ENCODE measurements around the gene GALNT17. TPM values are rescaled to one million over a fixed set of nuclear protein-coding genes. Genes with fewer than 3 reads are reported as not detected.

The GALNT17 gene
- total and polyA plus RNA-seq, 5 donors from 2014 or later, result not detected

GRCh38 chr7:71343039-71343438 lies 211.1 kb downstream of the GALNT17 start:
- Mint-ChIP-seq H3K9me3 (peaks cover 1 to 43% (median 12%) of the 10 kb centered on the region in 7 donors), H3K27ac (no peak overlapping the region), H3K4me1 (no peaks in the 10 kb centered on the region), H3K4me3 (no peak overlapping the region), H3K36me3 (no peaks in the 10 kb centered on the region), H3K27me3 (no peaks in the 10 kb centered on the region)
- no peaks in the 10 kb centered on the region for H3K4me1 ChIP-seq (ENCODE audit: control insufficient read depth, insufficient read depth, low read length, poor library complexity, severe bottlenecking)
- no peak for ATAC-seq (ENCODE audit: low read depth in 2 of 2)
- H3K4me3 ChIP-seq (ENCODE audit: low read depth, low read length), result no peak overlapping the region
- DNase-seq, result no peak
- H3K36me3 ChIP-seq (ENCODE audit: control insufficient read depth, insufficient read depth, low read length), result no peaks in the 10 kb centered on the region
- H3K27me3 ChIP-seq (ENCODE audit: control insufficient read depth, insufficient read depth, low read length), result no peaks in the 10 kb centered on the region
- H3K9me3 ChIP-seq (ENCODE audit: control insufficient read depth in 2 of 2, low read length in 2 of 2), result peaks cover 3 to 7% of the 10 kb centered on the region in 2 experiments
- no peak overlapping the region for H3K27ac ChIP-seq (ENCODE audit: insufficient read depth, low read length, poor library complexity, severe bottlenecking)

GRCh38 chr7:71343892-71344291 lies 211.9 kb downstream of the GALNT17 start:
- H3K4me1 ChIP-seq (ENCODE audit: control insufficient read depth, insufficient read depth, low read length, poor library complexity, severe bottlenecking), result no peaks in the 10 kb centered on the region
- H3K9me3 Mint-ChIP-seq, result peaks cover 1 to 47% (median 12%) of the 10 kb centered on the region in 7 donors
- H3K4me3 ChIP-seq (ENCODE audit: low read depth, low read length), result no peak overlapping the region
- DNase-seq, result no peak
- H3K4me1 Mint-ChIP-seq, result no peaks in the 10 kb centered on the region
- peaks cover 3% of the 10 kb centered on the region in 2 experiments for H3K9me3 ChIP-seq (ENCODE audit: control insufficient read depth in 2 of 2, low read length in 2 of 2)
- H3K27me3 ChIP-seq (ENCODE audit: control insufficient read depth, insufficient read depth, low read length), result no peaks in the 10 kb centered on the region
- no peak overlapping the region for H3K27ac ChIP-seq (ENCODE audit: insufficient read depth, low read length, poor library complexity, severe bottlenecking)
- ATAC-seq (ENCODE audit: low read depth in 2 of 2), result no peak
- no peaks in the 10 kb centered on the region for H3K27me3 Mint-ChIP-seq
- H3K36me3 ChIP-seq (ENCODE audit: control insufficient read depth, insufficient read depth, low read length), result no peaks in the 10 kb centered on the region
- no peaks in the 10 kb centered on the region for H3K36me3 Mint-ChIP-seq
- no peak overlapping the region for H3K4me3 Mint-ChIP-seq
- no peak overlapping the region for H3K27ac Mint-ChIP-seq

- H3K4me3 Mint-ChIP-seq, result no peak overlapping the region
Observed at GRCh38 chr7:71345117-71345884, 213.4 kb downstream of the GALNT17 start.

GRCh38 chr7:71348821-71349681 lies 217.1 kb downstream of the GALNT17 start:
- Histone ChIP-seq H3K36me3 (ENCODE audit: control insufficient read depth, insufficient read depth, low read length) (no peaks in the 10 kb centered on the region), H3K27ac (ENCODE audit: insufficient read depth, low read length, poor library complexity, severe bottlenecking) (no peak overlapping the region), H3K4me1 (ENCODE audit: control insufficient read depth, insufficient read depth, low read length, poor library complexity, severe bottlenecking) (no peaks in the 10 kb centered on the region), H3K27me3 (ENCODE audit: control insufficient read depth, insufficient read depth, low read length) (no peaks in the 10 kb centered on the region), H3K4me3 (ENCODE audit: low read depth, low read length) (no peak overlapping the region), H3K9me3 (ENCODE audit: control insufficient read depth in 2 of 2, low read length in 2 of 2) (peaks cover 2 to 3% of the 10 kb centered on the region in 2 experiments)
- no peak for DNase-seq
- H3K9me3 Mint-ChIP-seq, result peaks cover 3 to 55% (median 8%) of the 10 kb centered on the region in 7 donors
- H3K4me3 Mint-ChIP-seq, result no peak overlapping the region
- no peaks in the 10 kb centered on the region for H3K27me3 Mint-ChIP-seq
- no peak overlapping the region for H3K27ac Mint-ChIP-seq
- no peak for ATAC-seq (ENCODE audit: low read depth in 2 of 2)
- no peaks in the 10 kb centered on the region for H3K36me3 Mint-ChIP-seq
- no peaks in the 10 kb centered on the region for H3K4me1 Mint-ChIP-seq

More at GRCh38 chr7:71345117-71345884, 213.4 kb downstream of the GALNT17 start:
- Histone ChIP-seq H3K4me1 (ENCODE audit: control insufficient read depth, insufficient read depth, low read length, poor library complexity, severe bottlenecking) (no peaks in the 10 kb centered on the region), H3K4me3 (ENCODE audit: low read depth, low read length) (no peak overlapping the region), H3K27ac (ENCODE audit: insufficient read depth, low read length, poor library complexity, severe bottlenecking) (no peak overlapping the region), H3K27me3 (ENCODE audit: control insufficient read depth, insufficient read depth, low read length) (no peaks in the 10 kb centered on the region), H3K9me3 (ENCODE audit: control insufficient read depth in 2 of 2, low read length in 2 of 2) (peaks cover 1 to 3% of the 10 kb centered on the region in 2 experiments), H3K36me3 (ENCODE audit: control insufficient read depth, insufficient read depth, low read length) (no peaks in the 10 kb centered on the region)
- peaks cover 1 to 44% (median 7%) of the 10 kb centered on the region in 7 donors for H3K9me3 Mint-ChIP-seq
- H3K36me3 Mint-ChIP-seq, result no peaks in the 10 kb centered on the region
- H3K4me1 Mint-ChIP-seq, result no peaks in the 10 kb centered on the region
- DNase-seq (no peak), ATAC-seq (ENCODE audit: low read depth in 2 of 2) (no peak)
- no peak overlapping the region for H3K27ac Mint-ChIP-seq
- H3K27me3 Mint-ChIP-seq, result no peaks in the 10 kb centered on the region

GRCh38 chr7:71349682-71350481 lies 217.9 kb downstream of the GALNT17 start:
- H3K27ac ChIP-seq (ENCODE audit: insufficient read depth, low read length, poor library complexity, severe bottlenecking), result no peak overlapping the region
- H3K4me1 ChIP-seq (ENCODE audit: control insufficient read depth, insufficient read depth, low read length, poor library complexity, severe bottlenecking), result no peaks in the 10 kb centered on the region
- H3K4me3 ChIP-seq (ENCODE audit: low read depth, low read length), result no peak overlapping the region
- Mint-ChIP-seq H3K36me3 (no peaks in the 10 kb centered on the region), H3K4me1 (no peaks in the 10 kb centered on the region), H3K4me3 (no peak overlapping the region), H3K27ac (no peak overlapping the region), H3K9me3 (peaks cover 2 to 47% (median 8%) of the 10 kb centered on the region in 7 donors), H3K27me3 (no peaks in the 10 kb centered on the region)
- H3K36me3 ChIP-seq (ENCODE audit: control insufficient read depth, insufficient read depth, low read length), result no peaks in the 10 kb centered on the region
- peaks cover 0 to 2% of the 10 kb centered on the region in 2 experiments for H3K9me3 ChIP-seq (ENCODE audit: control insufficient read depth in 2 of 2, low read length in 2 of 2)
- no peak for ATAC-seq (ENCODE audit: low read depth in 2 of 2)
- H3K27me3 ChIP-seq (ENCODE audit: control insufficient read depth, insufficient read depth, low read length), result no peaks in the 10 kb centered on the region
- no peak for DNase-seq

GRCh38 chr7:71350680-71351079 lies 218.7 kb downstream of the GALNT17 start:
- no peaks in the 10 kb centered on the region for H3K4me1 Mint-ChIP-seq

GRCh38 chr7:71354716-71355115 lies 222.8 kb downstream of the GALNT17 start:
- no peaks in the 10 kb centered on the region for H3K36me3 ChIP-seq (ENCODE audit: control insufficient read depth, insufficient read depth, low read length)
- no peak overlapping the region for H3K4me3 Mint-ChIP-seq
- H3K27ac Mint-ChIP-seq, result no peak overlapping the region
- no peak for ATAC-seq (ENCODE audit: low read depth in 2 of 2)
- no peaks in the 10 kb centered on the region for H3K27me3 Mint-ChIP-seq
- H3K27ac ChIP-seq (ENCODE audit: insufficient read depth, low read length, poor library complexity, severe bottlenecking), result no peak overlapping the region
- H3K9me3 Mint-ChIP-seq, result peaks cover 3 to 24% (median 8%) of the 10 kb centered on the region in 7 donors
- H3K4me1 Mint-ChIP-seq, result no peaks in the 10 kb centered on the region
- DNase-seq, result no peak
- no peaks in the 10 kb centered on the region for H3K27me3 ChIP-seq (ENCODE audit: control insufficient read depth, insufficient read depth, low read length)
- no peak overlapping the region for H3K4me3 ChIP-seq (ENCODE audit: low read depth, low read length)
- peaks cover 2 to 12% of the 10 kb centered on the region in 2 experiments for H3K9me3 ChIP-seq (ENCODE audit: control insufficient read depth in 2 of 2, low read length in 2 of 2)
- no peaks in the 10 kb centered on the region for H3K4me1 ChIP-seq (ENCODE audit: control insufficient read depth, insufficient read depth, low read length, poor library complexity, severe bottlenecking)
- H3K36me3 Mint-ChIP-seq, result no peaks in the 10 kb centered on the region

More at GRCh38 chr7:71350680-71351079, 218.7 kb downstream of the GALNT17 start:
- peaks cover 2 to 40% (median 9%) of the 10 kb centered on the region in 7 donors for H3K9me3 Mint-ChIP-seq
- ATAC-seq (ENCODE audit: low read depth in 2 of 2) (no peak), DNase-seq (no peak)
- Histone ChIP-seq H3K4me1 (ENCODE audit: control insufficient read depth, insufficient read depth, low read length, poor library complexity, severe bottlenecking) (no peaks in the 10 kb centered on the region), H3K9me3 (ENCODE audit: control insufficient read depth in 2 of 2, low read length in 2 of 2) (peaks cover 0 to 2% of the 10 kb centered on the region in 2 experiments), H3K27ac (ENCODE audit: insufficient read depth, low read length, poor library complexity, severe bottlenecking) (no peak overlapping the region), H3K27me3 (ENCODE audit: control insufficient read depth, insufficient read depth, low read length) (no peaks in the 10 kb centered on the region), H3K36me3 (ENCODE audit: control insufficient read depth, insufficient read depth, low read length) (no peaks in the 10 kb centered on the region), H3K4me3 (ENCODE audit: low read depth, low read length) (no peak overlapping the region)
- H3K36me3 Mint-ChIP-seq, result no peaks in the 10 kb centered on the region
- no peak overlapping the region for H3K4me3 Mint-ChIP-seq
- H3K27me3 Mint-ChIP-seq, result no peaks in the 10 kb centered on the region
- H3K27ac Mint-ChIP-seq, result no peak overlapping the region
